Muscle of leg (tissue), 11 donors: ENCODE measurements around the gene DUSP22. TPM values are rescaled to one million over a fixed set of nuclear protein-coding genes. Genes with fewer than 3 reads are reported as not detected.

Source experiments
- DNase-seq: peaks from one replicate; pipeline ENCODE4 v3.0.0; 2013
- H3K27ac ChIP-seq: one replicate; pipeline ENCODE4 v1.5.1; 2013; ENCODE audit warnings: mild to moderate bottlenecking, low read length, control low read depth
- H3K27me3 ChIP-seq: one replicate; pipeline ENCODE4 v1.6.1; 2013; ENCODE audit warnings: low read length; ENCODE audit not compliant: control insufficient read depth, insufficient read depth
- H3K36me3 ChIP-seq: one replicate; pipeline ENCODE4 v1.6.1; 2013; ENCODE audit warnings: low read length; ENCODE audit not compliant: control insufficient read depth, insufficient read depth
- H3K4me1 ChIP-seq: one replicate; pipeline ENCODE4 v1.6.1; 2013; ENCODE audit warnings: low read length; ENCODE audit not compliant: control insufficient read depth, insufficient read depth
- H3K4me3 ChIP-seq: one replicate; pipeline ENCODE4 v1.5.1; 2013; ENCODE audit warnings: low read length, control low read depth
- H3K9me3 ChIP-seq: replicated peaks from 2 replicates; pipeline ENCODE4 v1.6.1; 2013; ENCODE audit warnings: low read depth, low read length; ENCODE audit not compliant: control insufficient read depth
- WGBS: methylation state at CpG from one replicate; pipeline ENCODE4 v1.1.5; 2013; ENCODE audit warnings: missing lambda C conversion rate; ENCODE audit not compliant: insufficient coverage; 5-methylcytosine and 5-hydroxymethylcytosine counted together
- polyA plus RNA-seq, 8 donors: library from polyadenylated mRNA; unstranded; fragments of 120-200 nt; gene quantifications; one replicate each; pipeline versions ENCODE4 v1.2.1 to v1.2.3, GENCODE V29; 2013; ENCODE audit warnings: inconsistent platforms in 1 of 8, low replicate concordance in 1 of 8; ENCODE audit not compliant: insufficient read length in 8 of 8, insufficient read depth in 1 of 8
- total RNA-seq: library from RNA; stranded (reverse); fragments of 120-200 nt; gene quantifications from one replicate; pipeline ENCODE4 v1.2.4, GENCODE V29; 2013

The DUSP22 gene
- total and polyA plus RNA-seq, 9 donors = 20.7 to 35.5 (median 28.9) TPM

- DNase-seq = no peak
- Histone ChIP-seq H3K4me3 (no peak overlapping the region), H3K27ac (no peak overlapping the region), H3K27me3 (peaks cover 15% of the 10 kb centered on the region), H3K4me1 (peaks cover 1% of the 10 kb centered on the region), H3K9me3 (peaks cover 8% of the 10 kb centered on the region), H3K36me3 (no peaks in the 10 kb centered on the region)
- WGBS = 77% methylated on average over 11 of the region's 11 CpGs
Measured at GRCh38 chr6:378958-379409, 86.7 kb downstream of the DUSP22 start.

- no peaks in the 10 kb centered on the region for H3K4me1 ChIP-seq
- DNase-seq = no peak
- H3K4me3 ChIP-seq = no peak overlapping the region
- no peak overlapping the region for H3K27ac ChIP-seq
- peaks cover 19% of the 10 kb centered on the region for H3K27me3 ChIP-seq
- WGBS = 76% methylated on average over 28 of the region's 28 CpGs
- H3K9me3 ChIP-seq = peaks cover 8% of the 10 kb centered on the region
- H3K36me3 ChIP-seq = no peaks in the 10 kb centered on the region
Measured at GRCh38 chr6:379410-380181, 87.3 kb downstream of the DUSP22 start.

- no peak for DNase-seq
- Histone ChIP-seq H3K27ac (no peak overlapping the region), H3K4me1 (no peaks in the 10 kb centered on the region), H3K27me3 (peaks cover 23% of the 10 kb centered on the region), H3K9me3 (peaks cover 8% of the 10 kb centered on the region), H3K4me3 (no peak overlapping the region), H3K36me3 (no peaks in the 10 kb centered on the region)
- WGBS = 80% methylated on average over 26 of the region's 26 CpGs
Measured at GRCh38 chr6:380234-381218, 88.2 kb downstream of the DUSP22 start.

DNA sequence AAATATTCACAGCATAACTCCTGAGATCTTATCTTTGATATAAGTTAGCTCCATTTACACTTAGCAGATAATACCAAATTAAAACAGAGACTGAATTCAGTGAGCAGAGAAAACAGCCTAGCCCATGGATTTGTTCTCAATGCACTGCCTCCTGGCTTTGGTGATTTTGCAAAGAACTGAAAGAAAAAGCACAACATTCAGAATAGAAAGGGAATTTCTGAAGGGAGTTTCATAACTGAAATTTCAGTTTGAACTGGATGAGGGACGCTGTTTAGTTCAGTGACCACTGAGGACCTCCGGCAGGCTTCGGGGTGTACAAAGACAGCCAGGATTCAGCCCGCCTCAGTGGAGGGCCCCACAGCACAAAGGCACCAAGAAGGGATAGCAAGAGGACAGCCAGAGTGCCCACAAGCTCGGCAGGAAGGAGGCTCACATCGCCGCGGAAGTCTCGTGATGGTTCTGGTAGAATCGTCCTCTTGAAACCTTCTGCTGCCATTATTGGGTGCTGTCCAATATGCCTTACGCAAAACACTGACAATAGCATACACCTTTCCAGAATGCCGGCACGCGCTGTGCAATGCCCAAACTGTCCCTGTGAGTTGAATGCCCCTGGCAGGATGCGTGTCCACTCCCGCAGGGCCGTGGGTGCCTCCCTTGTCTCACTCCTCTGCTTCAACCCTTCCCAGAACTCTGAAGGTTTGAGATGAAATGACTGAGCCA is 89.6 kb downstream of the DUSP22 start:
- H3K9me3 ChIP-seq = peaks cover 8% of the 10 kb centered on the region
- DNase-seq = no peak
- 84% methylated on average over 17 of the region's 17 CpGs for WGBS
- no peak overlapping the region for H3K27ac ChIP-seq
- H3K4me3 ChIP-seq = no peak overlapping the region
- no peaks in the 10 kb centered on the region for H3K36me3 ChIP-seq
- H3K27me3 ChIP-seq = peaks cover 34% of the 10 kb centered on the region
- no peaks in the 10 kb centered on the region for H3K4me1 ChIP-seq

DNA sequence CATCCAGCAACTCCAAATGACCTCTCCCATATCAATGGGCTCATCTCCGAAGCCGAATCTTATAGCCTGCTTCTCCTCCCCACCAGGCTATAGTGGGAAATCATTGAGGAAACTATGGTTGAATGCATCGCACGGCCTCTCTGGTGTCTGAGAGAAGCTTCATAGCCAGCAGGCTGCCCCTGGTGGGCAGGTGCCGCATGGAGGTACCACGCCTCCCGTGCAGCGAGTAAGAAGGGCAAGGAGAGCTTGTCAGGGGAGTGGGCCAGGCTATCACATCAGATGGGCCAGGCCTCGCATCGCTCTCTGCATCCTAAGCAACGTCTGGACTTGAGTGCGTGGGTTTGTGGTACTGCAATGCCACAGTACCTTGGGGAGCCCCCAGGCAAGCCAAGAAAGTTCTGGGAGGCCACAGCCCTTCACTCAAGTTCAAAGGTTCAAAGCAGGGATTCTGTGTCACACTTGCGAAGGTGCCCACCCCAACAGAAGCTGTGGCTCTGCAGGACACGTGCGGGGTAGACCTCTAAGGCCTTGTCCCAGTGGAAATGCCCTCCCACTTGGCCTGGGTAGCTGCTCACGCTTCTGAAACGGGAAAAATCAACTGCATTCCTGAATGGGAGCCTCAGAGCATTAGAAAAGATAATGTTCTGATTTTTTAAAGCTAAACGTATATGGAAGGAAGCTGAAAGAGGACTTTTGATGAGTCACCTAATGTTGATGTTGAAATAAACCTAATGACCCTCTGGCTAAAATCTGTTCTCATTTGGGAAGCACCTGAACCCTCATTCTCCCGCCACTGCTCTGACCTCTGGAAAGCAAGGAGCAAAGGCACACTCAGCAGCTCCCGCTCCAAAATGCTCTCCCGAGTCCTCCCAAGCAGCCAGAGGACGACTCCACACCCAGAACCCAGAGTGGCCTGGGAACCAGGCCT is 90.9 kb downstream of the DUSP22 start:
- no peak overlapping the region for H3K27ac ChIP-seq
- H3K4me1 ChIP-seq = no peaks in the 10 kb centered on the region
- H3K9me3 ChIP-seq = peaks cover 8% of the 10 kb centered on the region
- DNase-seq = no peak
- H3K4me3 ChIP-seq = no peak overlapping the region
- WGBS = 69% methylated on average over 19 of the region's 22 CpGs
- peaks cover 42% of the 10 kb centered on the region for H3K27me3 ChIP-seq
- no peaks in the 10 kb centered on the region for H3K36me3 ChIP-seq

DNA sequence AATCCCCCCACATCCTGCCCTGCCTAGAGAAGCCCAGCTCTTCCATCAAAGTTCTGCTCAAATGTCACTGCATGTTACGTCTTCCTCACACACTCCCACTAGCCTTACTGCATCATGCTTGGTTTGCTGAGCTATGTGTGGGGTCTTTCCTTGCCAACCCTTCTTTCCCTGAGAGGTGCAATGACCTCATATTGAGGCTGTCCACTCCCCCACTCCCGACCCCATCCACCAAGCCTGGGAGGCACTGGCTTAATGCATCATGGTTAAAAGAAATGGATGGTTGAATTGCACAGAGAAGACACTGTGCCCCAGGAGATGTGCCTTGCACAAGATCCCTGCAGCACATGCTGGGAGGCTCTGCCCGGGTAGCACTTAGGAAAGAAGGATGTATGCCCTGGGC is 91.6 kb downstream of the DUSP22 start:
- Histone ChIP-seq H3K36me3 (no peaks in the 10 kb centered on the region), H3K4me1 (no peaks in the 10 kb centered on the region), H3K9me3 (peaks cover 8% of the 10 kb centered on the region), H3K4me3 (no peak overlapping the region), H3K27ac (no peak overlapping the region), H3K27me3 (peaks cover 47% of the 10 kb centered on the region)
- no peak for DNase-seq
- WGBS = 100% methylated on average over 1 of the region's 3 CpGs

GRCh38 chr6:384898-385297 is 92.6 kb downstream of the DUSP22 start:
- Histone ChIP-seq H3K27me3 (peaks cover 43% of the 10 kb centered on the region), H3K36me3 (no peaks in the 10 kb centered on the region), H3K4me1 (no peaks in the 10 kb centered on the region), H3K4me3 (no peak overlapping the region), H3K9me3 (no peaks in the 10 kb centered on the region), H3K27ac (no peak overlapping the region)
- WGBS = 86% methylated on average over 3 of the region's 6 CpGs
- no peak for DNase-seq

DNA sequence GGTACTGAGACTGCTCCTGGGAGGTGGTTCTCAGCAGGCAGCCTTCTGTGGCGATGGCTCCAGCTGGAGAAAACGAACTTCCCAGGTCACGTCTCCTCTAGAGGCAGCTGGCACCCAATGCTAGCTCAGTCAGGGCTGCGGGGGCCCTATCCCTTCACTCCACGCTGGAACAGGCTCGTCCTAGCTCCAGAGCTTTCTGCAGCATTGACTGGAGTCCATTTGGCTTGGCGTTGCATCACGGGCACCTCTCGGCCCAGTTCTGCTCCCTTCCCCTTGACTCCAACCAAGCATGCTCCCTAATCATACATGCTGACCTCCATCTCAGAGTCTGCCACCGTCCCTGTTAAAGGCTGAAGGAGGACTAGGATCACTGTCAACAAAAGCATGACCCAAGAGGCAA is 93.3 kb downstream of the DUSP22 start:
- WGBS = 86% methylated on average over 10 of the region's 10 CpGs
- Histone ChIP-seq H3K4me3 (no peak overlapping the region), H3K4me1 (no peaks in the 10 kb centered on the region), H3K36me3 (no peaks in the 10 kb centered on the region), H3K27ac (no peak overlapping the region), H3K27me3 (peaks cover 46% of the 10 kb centered on the region), H3K9me3 (no peaks in the 10 kb centered on the region)
- DNase-seq = no peak

- Histone ChIP-seq H3K27ac (no peak overlapping the region), H3K4me3 (no peak overlapping the region), H3K27me3 (peaks cover 57% of the 10 kb centered on the region), H3K36me3 (no peaks in the 10 kb centered on the region), H3K4me1 (peaks cover 8% of the 10 kb centered on the region), H3K9me3 (no peaks in the 10 kb centered on the region)
- DNase-seq = no peak
- 89% methylated on average over 15 of the region's 18 CpGs for WGBS
Measured at GRCh38 chr6:386688-387266, 94.5 kb downstream of the DUSP22 start.
